Dedifferentiated amniotic fluid mesenchymal stem cell (primary cell): ENCODE data around the gene DAGLB.
"Not testable (repeated sequence)": the region's sequence is repeated elsewhere in the genome, so short reads cannot be mapped to it uniquely, and the experiment has no call there.

Experiments used
- DNase-seq: peaks from one replicate; pipeline ENCODE4 v3.0.0-alpha.2; 2016; ENCODE audit errors: extremely low spot score

DAGLB gene

DNA sequence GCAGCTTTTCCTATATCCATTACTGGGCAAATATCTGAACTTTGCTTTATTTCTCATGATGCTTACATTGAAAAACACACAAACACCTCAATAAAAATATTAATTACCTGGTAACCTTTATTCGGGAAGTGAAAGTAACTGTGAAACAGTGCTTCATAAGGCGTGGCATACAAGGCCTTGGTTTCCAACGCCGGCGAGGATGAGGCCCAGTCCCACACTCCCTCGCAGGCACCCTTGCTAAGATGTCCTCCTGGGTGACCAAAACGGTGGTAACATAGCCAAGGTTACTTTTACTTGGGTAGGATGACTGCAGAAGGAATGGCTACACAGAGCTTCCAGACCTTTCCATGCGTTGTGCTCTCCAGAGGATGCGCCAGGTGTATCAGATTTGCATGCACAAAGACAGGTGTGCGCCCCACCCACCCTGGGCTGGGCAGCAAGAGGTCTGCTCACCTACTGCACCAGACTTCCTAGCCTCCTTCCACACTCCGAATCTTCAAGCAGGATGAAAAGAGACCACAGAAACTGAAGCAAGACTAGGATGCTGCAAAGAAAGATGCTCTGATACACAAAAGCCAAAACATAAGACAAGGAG is 13.3 kb upstream of the DAGLB start:
- DNase-seq: no peak

DNA sequence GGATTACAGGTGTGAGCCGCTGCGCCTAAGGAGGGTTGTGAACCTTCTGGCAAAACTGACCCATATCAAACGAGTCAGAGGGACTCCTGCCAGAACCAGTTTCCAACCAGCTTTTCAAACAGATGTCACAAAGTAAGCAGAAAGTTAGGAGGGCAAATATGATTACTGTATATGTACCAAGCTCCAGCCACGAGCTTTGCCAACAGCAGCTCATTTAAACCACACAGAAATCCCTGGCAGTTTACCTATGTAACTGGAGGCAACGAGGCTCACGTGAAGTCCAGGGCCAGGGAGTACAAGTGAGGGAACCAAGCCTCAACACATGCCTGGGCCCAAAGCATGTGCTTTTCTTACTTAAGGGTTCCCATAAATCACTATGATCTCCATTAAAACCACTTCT is 12.5 kb upstream of the DAGLB start:
- DNase-seq: no peak

DNA sequence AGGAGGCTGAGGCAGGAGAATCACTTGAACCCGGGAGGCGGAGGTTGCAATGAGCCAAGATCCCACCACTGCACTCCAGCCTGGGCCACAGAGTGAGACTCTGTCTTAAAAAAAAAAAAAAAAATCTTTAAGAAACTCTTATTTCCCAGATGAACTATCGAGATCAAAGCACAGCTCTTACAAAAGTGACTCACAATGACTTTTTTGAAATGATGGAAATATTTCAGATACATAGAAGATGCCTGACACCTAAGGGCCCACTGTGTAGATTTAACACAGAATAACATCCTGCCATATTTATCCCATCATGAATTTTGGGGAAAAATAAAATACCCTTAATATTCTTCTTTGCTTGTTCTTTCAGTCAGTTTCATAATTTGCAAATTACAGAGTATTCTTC is 10.9 kb upstream of the DAGLB start:
- not testable (repeated sequence) for DNase-seq

DNA sequence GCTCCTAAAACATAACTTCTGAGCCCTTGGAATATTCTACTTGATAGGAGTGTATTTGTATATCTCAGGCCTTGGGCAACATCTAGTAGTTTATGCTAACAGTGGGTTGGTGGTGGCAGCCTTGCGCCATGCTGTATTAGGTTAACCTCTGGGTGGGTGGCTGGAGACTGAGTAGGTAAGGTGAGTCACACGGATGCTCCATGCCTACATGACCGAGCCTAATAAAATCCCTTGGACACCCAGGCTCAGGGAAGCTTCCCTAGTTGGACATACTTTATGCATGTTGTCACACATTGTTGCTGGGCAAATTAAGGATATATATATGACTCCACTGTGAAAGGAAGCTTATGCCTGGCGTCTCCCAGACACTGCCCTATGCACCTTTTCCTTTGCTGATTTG is 6.0 kb upstream of the DAGLB start:
- peak; percentile 77 for DNase-seq

DNA sequence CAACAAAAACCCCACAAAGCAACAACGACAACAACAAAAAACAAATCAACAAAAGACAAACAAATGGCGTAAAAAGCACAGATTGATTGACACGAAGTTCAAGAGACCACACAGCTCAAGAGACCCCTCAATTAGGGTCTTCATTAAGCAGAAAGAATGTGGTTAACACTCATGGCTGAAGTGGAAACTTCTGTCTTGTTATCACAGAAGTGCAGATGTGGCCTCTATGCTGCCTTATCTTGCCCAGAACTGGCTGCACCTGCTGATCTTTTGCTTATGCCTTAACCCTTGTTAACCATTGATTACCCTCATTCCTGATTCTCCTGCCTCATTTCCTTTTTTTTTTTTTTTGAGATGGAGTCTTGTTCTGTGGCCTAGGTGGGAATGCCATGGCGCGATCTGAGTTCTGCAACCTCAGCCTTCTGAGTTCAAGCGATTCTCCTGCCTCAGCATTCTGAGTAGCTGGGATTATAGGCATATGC is 3.5 kb upstream of the DAGLB start:
- no peak for DNase-seq

DNA sequence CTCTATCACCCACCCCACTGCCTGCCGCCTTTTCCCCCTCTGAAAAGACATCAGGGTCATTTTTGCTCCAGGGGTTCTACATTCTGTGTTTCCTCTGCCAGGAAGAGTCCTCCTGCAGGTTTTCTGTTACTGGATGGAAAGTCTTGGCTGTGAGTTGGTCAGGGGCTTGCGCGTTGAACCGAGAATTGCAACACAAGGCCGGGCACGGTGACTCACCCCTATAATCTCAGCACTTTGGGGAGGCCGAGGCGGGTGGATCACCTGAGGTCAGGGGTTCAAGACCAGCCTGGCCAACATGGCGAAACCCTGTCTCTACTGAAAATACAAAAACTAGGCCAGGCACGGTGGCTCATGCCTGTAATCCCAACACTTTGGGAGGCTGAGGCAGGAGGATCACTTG is 2.8 kb upstream of the DAGLB start:
- not testable (repeated sequence) for DNase-seq

DNA sequence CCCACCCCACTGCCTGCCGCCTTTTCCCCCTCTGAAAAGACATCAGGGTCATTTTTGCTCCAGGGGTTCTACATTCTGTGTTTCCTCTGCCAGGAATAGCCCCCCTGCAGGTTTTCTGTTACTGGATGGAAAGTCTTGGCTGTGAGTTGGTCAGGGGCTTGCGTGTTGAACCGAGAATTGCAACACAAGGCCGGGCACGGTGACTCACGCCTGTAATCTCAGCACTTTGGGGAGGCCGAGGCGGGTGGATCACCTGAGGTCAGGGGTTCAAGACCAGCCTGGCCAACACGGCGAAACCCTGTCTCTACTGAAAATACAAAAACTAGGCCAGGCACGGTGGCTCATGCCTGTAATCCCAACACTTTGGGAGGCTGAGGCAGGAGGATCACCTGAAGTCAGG is 2.1 kb upstream of the DAGLB start:
- not testable (repeated sequence) for DNase-seq

DNA sequence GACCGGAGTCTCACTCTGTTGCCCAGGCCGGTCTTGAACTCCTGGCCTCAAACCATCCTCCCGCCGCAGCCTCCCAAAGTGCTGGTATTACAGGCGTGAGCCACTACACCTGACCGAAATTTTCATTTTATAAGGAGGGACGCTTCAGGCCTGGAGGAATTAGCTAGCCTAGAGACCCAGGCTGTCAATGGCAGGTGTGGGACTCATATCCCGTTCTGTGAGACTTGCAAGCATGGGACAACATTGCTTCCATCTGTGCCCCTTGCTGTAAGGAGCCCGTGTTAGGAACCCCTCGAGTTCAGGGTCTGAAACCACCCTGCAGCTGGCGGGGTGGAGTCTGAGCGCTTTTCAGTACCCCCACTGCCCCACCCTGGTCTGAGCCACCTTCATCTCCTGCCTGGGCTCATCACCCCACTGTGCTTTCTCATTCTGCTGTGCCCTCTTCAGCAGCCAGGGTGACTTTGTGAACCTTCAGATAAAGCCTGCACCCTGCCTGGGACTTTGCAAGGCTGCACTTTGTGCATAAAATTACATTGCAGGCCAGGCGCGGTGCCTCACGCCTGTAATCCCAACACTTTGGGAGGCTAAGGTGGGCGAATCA is 1.3 kb upstream of the DAGLB start:
- DNase-seq: no peak

DNA sequence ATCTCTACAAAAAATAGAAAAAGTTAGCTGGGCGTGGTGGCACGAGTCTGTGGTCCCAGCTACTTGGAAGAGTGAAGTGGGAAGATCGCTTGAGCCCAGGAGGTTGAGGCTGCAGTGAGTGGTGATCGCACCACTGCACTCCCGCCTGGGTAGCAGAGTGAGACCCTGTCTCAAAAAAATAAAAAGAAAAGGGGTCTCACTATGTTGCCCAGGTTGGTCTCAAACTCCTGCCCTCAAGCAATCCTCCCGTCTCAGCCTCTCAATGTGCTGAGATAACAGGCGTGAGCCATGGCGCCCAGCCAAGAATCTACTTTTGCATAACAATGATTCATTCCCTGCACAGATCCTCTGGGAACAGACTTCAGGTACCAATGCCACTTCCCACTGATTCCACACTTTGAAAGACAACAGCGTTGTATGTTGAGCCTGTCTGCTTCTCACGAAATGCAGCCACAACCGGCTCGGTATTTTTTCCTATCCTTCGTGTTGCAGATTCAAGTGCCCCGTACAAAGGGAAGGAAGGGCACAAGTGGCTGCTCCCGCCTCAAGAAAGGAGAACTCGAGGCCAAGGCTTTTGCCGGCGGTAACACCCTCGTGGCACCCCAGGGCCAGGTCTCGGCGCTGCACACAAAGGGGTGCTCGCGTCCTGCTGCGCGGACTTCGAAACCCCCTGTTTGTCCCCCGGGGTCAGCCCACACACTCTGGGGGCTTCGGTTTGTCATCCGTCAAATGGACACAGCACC is 745 bp downstream of the DAGLB start:
- DNase-seq: peak; percentile 46

DNA sequence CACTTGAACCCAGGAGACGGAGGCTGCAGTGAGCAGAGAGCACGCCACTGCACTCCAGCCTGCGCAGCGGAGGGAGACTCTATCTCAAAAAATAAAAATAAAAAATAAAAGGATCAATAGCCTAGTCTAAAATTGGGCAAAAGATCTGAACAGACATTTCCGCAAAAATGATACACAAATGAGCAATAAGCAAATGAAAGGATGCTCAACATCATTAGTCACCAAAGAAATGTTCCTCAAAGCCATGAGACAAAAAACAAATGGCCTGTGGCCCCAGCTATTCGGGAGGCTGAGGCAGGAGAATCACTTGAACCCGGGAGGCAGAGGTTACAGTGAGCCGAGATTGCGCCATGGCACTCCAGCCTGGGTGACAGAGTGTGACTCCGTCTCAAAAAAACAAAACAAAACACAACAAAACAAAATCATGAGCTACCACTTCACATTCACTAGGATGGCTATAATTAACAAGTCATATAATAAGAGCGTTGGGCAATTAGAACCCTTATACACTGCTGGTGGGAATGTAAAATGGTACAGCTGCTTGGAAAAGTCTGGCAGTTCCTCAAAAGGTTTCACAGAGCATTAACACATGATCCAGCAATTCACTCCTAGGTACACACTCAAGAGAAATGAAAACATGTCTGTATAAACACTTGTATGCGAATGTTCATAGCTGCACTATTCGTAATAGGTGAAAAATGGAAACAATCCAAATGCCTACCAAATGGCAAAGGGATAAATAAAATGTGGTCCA is 3.1 kb downstream of the DAGLB start:
- no peak for DNase-seq

DNA sequence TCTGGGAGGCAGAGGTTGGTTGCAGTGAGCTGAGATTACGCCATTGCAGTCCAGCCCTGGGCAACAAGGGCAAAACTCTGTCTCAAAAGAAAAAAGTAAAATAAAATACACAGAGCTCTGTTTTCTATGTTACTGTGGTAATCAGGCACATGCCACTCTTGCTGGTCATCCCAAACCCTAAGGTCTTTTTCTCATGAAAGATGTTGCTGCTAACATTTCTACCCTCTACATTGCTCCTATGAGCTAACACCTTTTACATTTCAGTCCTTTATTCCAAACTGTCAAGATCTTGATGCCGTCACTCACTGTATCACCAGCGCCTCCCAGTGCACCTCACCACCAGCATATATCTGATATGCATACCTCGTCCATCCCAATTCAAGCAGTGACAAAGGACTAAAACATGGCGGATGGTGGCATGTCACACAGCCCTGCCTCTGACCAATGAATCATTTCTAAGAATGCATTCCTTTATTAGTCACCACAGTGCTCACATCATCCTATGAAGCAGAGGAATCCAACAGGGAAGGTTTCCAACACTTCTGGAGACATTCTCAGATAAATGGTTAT is 4.3 kb downstream of the DAGLB start:
- peak; percentile 83 for DNase-seq

DNA sequence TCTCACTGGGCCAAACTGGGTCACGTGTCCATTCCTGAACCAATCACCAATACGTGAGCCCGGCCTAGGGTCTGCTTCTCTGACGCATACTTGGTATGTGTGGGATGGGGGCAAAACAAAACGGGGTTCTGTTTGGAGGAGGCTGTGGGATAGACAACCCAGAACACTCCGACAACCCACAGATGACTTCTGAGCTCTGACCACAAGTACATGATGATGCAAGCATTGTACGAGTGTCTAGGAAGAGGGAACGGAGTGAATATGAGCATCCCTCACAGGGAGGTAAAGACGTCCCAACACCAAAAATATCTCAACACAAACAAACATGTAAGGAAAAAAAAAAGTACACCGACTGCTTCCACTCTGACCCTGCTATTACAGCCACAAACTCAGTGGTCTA is 5.6 kb downstream of the DAGLB start:
- no peak for DNase-seq

DNA sequence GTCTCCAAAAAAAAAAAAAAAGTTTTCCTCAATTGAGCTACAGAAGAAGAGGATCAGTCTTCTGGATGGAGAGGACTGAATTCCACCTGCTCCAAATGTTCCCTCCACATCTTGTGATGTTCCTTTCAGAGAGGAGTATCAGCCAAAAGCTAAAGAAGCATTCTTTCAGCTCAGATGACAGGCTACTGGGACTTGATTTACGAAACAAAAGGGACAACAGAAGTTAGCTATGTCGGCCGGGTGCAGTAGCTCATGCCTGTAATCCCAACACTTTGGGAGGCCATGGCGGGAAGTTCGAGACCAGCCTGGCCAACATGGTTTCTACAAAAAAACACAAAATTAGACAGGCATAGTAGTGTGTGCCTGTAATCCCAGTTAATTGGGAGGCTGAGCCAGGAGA is 7.4 kb downstream of the DAGLB start:
- DNase-seq: no peak

DNA sequence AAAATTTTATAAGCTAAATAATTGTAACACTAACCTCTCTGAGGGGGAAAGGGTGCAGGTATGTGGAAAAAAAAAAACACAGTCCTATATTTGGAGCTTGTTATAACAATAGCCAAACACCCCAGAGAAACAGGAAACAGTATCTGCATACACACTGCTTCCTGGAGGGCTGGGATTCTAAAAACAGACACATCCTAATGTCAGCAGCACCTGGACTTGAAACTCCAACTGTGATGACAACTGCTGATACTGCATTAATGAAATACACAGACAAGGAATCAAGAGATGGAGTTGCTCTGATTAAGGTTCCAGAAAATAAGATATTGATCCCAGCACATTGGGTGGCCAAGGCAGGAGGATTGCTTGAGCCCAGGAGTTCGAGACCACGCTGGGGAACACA is 9.3 kb downstream of the DAGLB start:
- DNase-seq: no peak

DNA sequence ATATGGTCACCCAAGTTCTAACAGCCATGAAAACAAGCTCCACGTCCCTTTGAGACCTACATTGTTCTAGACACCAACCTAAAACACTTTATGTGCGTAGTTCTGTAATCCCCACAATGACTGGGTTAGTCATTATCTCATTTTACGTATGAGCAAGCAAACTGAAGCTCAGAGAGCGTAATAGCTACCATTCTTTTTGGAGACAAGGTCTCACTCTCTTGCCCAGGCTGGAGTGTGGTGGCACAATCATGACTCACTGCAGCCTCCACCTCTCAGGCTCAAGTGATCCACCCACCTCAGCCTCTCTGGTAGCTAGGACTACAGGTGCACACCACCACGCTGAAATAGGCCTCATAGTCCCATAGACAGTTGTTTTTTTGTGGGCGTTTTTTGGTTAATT is 10.5 kb downstream of the DAGLB start:
- no peak for DNase-seq

DNA sequence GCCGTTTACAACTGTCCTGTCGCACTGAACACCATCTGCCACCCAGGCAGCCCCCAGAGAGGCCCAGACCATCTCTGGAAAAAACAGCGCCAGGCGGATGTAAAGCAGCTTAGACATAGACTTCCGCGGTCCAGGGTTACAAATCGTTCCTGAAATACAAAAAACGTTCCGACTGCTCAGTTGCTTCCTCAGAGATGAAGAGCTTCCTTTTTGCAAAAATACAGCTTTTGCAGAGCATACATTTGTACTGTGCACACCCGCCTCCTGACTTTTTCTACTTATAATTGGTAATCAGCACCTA is 11.4 kb downstream of the DAGLB start:
- DNase-seq: no peak

DNA sequence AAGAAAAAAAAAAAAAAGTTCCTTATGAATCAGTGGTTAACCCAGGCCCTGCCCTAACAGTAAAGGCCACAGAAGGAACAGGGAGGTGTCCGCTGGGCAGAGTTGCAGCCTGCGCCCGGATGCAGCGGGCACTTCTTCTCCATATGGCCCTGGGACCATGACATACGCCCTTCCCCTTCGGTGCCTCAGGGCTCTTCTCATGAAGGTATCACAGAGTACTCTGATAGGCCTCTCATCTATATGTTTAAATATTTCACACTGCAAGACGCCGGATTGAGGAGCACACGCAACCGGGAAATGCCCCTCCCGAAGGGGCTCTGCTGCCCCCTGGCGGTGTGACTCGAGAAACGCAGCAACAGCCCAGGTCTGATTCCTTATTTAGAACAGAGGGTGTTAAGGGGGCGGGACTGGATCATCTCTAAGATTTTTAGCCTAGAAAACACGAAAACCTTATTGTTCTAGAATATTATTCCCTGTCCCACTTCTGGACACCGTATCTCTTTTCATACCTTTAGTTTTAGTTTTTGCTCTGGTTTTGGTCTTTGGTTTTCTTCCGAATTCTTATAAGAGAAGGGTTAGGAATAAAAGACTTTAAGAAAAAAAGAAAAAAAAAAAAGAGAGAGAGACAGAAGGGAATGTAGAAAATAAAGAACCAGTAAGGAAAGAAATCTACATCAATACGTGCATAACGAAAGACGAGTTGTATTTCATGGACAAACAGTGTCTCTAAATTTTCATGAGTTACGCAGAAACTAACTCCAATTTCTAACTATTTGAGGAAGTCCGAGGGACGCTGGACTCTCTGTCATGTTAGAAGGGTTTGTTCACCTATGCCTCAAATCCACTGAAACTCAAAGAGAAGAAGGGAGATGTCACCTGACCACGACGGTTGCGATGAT is 12.0 kb downstream of the DAGLB start:
- peak; percentile 80 for DNase-seq

DNA sequence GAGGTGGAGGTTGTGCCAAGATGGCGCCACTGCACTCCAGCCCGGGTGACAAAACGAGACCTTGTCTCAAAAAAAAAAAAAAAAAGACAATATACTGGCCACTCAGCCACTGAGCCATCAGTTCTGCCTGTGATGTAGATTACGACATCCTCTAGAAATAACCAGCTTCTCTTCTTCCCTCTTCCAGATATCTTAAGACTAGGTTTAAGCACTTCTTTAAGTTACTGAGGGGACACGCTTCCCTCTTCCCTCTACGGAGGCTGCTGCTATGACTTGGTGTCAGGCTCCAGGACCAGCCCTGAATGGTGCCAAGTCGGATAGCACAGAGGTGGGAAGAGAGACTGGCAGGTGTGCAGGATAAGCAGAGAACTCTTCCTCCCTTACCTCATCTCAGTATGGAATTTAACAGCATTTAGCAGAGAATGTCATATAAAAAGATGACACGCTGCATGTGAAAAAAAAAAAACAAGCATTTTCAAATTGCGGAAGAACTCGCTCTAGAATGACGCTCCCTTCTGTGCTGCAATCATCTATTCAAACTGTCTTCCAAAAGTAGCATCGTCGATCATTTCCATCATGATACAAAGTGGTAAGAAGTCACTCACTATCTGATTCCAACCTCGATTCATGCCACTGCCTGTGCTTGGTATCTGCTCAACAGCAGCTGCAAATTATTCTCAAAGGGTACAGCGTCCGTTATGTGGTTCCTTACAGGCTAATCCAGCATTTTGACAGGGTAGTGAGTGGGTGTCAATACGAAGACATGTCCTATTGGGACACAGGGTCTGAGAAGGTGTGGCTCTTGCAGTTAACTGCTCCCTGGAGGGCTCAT is 13.8 kb downstream of the DAGLB start:
- DNase-seq: no peak

DNA sequence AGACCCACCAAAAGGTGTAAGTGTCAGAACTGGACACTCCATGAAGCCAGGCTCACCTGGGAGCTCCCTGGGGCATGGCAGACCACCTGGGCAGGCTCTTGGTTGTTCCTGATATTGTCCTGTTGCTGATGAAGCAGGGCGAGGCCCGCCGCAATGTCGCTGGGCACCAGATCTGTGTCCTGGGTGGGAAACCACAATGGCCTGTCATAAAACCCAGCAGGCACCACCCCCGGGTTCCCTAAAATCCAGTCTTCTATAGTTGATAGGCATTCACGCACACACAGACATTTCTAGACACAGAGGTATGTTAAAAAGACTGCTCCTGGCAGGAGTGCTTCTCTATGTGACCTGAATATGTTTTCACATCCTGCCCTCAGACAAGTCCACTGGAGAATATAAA is 15.0 kb downstream of the DAGLB start:
- no peak for DNase-seq

DNA sequence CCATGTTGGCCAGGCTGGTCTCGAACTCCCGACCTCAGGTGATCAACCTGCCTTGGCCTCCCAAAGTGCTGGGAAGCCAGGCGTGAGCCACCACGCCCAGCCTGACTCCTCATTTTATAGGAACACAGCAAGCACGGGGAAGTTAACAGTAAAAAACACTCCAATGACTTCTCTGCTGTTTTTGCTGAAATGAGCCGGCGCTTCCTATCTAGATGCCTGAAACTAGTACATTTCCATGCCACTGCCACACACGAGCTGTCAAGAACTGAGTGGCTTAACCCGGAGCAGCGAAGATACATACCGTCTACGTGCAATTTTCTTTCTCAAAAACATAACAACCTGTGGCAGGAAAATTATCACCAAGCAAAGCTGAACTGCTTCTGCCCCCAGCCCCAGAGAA is 16.8 kb downstream of the DAGLB start:
- no peak for DNase-seq
